Coronary artery (tissue), 2 donors: ENCODE results near the gene TXNRD1.

ENCODE experiments used
- DNase-seq: peaks from one replicate; pipeline ENCODE4 v3.0.0-alpha.2; 2017; ENCODE audit warnings: low spot score
- H3K27ac ChIP-seq, 2 donors: fragments of 200-600 bp; sonication (generic); one replicate each; pipeline ENCODE4 v1.5.1; 2016 to 2019
- H3K4me3 ChIP-seq: fragments of 200-600 bp; sonication (generic); 2 replicates; pipeline ENCODE4 v1.5.1; 2016; ENCODE audit warnings: mild to moderate bottlenecking, moderate library complexity
- TF ChIP-seq, protein P1 (sequence below): fragments of 200-600 bp; sonication (generic); IDR thresholded peaks from one replicate; pipeline ENCODE4 v1.5.1; 2019; ENCODE audit warnings: antibody characterized with exemption

The TXNRD1 gene

DNA sequence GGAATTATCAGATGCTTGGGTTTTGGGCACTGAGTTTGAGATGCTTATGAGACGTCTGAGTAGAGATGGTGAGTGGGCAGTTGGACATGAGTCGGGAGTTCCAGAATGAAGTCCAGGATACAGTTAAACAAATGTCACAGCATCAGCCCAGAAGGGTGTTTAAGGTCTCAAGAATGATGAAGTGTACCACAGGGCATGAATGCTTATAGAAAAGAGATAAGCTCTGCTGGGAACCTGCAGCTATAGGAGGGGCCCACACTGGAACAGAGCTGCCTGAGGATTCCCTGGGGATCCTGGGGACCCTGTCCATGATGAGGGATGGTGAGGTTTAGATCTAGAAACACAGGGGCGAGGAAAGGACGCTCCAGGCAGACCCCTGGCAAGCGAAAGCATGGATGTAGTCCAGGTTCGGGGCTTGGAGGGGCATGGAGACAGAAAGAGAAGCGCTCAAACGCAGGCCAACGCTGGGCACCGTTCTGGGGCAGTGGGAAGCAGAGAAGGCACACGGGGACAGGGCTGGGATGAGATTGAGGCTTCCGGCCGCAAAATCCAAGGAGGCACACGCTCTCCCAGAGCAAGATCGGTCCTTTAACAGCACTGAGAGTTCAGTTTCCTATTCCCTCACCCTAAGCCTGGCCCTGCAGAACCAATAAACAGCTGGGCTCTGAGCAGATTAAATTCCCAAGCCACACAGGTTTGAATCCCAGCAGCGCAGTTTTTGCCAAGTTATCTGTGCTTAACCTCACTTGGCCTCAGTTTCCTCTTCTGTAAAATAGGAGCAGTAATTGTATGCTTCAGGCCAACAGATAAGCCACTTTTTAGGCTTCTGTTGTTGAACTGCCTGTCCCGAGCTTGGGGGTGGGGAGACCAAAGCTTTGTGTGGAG, 140.9 kb downstream of the TXNRD1 start:
- H3K4me3 ChIP-seq, result no peak overlapping the region
- peak overlapping the region in 1 of 2 donors; percentile 33 for H3K27ac ChIP-seq
- TF ChIP-seq, protein P1, sequence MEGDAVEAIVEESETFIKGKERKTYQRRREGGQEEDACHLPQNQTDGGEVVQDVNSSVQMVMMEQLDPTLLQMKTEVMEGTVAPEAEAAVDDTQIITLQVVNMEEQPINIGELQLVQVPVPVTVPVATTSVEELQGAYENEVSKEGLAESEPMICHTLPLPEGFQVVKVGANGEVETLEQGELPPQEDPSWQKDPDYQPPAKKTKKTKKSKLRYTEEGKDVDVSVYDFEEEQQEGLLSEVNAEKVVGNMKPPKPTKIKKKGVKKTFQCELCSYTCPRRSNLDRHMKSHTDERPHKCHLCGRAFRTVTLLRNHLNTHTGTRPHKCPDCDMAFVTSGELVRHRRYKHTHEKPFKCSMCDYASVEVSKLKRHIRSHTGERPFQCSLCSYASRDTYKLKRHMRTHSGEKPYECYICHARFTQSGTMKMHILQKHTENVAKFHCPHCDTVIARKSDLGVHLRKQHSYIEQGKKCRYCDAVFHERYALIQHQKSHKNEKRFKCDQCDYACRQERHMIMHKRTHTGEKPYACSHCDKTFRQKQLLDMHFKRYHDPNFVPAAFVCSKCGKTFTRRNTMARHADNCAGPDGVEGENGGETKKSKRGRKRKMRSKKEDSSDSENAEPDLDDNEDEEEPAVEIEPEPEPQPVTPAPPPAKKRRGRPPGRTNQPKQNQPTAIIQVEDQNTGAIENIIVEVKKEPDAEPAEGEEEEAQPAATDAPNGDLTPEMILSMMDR, result no peak
- no peak for DNase-seq

DNA sequence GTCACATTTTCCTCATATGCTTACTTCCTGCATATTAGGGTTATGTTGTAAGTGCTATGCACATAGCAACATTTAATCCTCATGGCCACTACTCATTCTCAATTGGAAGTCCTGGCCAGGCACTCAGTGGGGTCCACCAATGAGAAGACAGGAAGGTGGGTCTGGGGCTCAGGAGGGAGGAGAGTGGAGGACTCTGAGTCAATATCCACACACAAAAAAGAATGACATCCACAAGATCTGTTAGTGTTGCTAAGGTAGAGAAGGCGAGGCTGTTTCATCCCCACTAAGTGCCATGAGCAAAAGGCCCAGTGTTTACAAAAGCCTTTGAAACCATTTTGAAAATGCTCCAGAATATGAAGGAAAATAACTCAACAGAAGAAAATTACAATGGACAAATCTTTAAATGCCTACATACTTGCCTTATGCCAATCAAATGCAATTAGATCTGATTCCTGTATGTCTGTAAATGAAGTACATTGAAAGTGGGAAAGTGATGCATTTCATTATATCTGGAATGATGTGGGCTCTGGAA, 141.9 kb downstream of the TXNRD1 start:
- no peak overlapping the region for H3K27ac ChIP-seq
- TF ChIP-seq, protein P1, result no peak
- DNase-seq, result no peak
- H3K4me3 ChIP-seq, result no peak overlapping the region

DNA sequence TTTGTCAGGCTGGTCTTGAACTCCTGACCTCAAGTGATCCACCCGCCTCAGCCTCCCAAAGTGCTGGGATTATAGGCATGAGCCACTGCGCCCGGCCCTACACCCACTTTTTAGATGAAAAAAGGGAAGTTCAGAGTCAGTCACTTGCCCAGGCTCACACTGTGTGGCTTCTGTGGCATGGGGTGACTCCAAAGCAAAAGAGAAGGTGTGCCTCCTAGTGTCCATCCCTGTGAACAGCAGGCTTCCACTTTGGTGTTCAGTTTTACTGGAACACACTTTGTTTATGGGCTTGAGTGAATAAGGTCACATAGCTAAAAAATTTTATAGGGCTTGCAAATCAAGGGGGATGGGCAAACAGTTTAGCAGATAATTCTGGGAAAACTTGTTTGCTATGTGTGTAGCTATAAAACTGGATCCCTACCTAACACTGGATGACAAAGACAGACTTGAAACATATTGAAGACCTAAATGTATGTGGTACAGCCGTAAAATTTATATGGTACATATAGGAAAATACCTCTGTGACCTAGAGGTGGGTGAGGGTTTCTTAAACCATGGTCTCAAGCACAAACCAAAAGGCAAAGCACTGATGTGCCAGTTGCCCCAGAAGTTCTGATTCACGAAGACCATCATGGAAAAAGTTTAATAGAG, 142.9 kb downstream of the TXNRD1 start:
- H3K27ac ChIP-seq, result no peak overlapping the region
- TF ChIP-seq, protein P1, result peak; percentile 36
- DNase-seq, result no peak
- no peak overlapping the region for H3K4me3 ChIP-seq

DNA sequence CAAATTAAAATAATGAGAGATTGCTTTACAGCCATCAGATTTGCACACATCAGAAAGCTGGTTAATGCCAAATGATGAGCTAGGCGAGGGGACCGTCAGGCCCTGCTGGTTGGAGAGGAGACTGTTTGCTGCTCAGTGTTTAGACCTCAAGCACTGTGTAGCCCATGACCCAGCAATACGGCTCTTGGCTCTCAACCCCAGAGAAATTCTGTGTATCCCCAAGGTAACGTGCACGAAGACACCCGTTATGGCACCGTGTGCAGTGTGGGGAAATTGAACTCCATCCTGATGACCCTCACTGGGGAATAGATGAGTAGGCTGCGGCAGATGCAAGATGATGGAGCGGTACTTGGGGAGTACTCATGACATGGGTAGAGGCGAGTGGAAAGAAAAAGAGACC, 143.6 kb downstream of the TXNRD1 start:
- no peak overlapping the region for H3K27ac ChIP-seq
- TF ChIP-seq, protein P1, result no peak
- DNase-seq, result no peak

DNA sequence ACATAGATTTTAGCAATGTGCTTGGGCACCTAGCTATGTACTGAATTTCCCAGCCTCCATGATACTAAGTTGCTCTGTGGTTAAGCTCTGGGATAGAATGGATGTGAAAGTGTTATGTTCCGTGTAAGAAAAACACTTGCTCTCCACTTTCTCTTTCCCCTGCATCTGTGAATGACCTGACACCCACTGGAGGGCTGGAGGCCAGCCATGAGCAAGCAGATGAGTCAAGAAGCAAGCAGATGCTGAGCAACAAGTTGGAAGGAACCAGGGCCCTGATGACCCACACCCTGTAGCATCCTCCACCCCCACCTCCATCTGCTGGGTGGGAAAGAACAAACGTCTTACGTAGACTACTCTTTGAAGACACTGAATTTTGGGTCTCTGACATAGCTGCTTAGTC, 144.6 kb downstream of the TXNRD1 start:
- no peak for DNase-seq
- H3K4me3 ChIP-seq, result no peak overlapping the region
- TF ChIP-seq, protein P1, result no peak
- no peak overlapping the region for H3K27ac ChIP-seq

More for the DNA sequence above, 143.6 kb downstream of the TXNRD1 start:
- H3K4me3 ChIP-seq, result no peak overlapping the region

DNA sequence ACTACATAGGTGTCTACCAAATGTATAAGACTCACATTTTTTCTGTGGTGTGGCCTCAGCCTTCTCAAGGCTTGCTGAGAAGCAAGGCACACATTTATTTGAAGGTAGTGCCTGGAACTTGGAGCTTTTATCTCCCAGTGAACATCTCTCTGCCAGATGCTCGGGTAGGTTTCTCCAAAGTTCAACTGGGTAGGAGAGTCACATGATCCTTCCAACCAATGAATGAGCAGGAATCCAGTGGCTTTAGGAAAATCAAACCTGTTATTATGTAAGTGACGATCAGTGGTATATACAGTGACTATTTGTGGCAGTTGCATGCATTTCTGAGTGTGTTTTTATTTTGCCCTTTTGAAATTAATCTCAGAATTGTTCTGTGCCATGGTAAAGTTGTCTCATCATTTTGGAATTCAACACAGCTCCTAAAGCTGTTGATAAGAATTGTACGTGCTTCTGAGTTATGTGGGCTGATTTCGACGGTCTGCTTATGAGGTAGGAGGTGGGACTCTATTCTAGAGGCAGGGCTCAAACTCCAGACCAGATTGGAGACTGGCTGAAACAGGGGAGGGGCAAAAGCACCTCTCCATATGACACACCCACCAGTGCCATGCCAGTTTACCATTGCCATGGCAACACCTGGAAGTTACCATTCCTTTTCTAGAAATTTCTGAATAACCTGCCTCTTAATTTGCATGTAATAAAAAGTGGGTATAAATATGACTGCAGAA, 145.6 kb downstream of the TXNRD1 start:
- DNase-seq, result no peak
- H3K4me3 ChIP-seq, result no peak overlapping the region
- H3K27ac ChIP-seq, result peak overlapping the region in 1 of 2 donors; percentile 17
- TF ChIP-seq, protein P1, result no peak
